ENCODE results near the gene AUTS2.

The AUTS2 gene

GRCh38 chr7:69598487-69599285, 411 bp downstream of the AUTS2 start:
- peak overlapping the region; percentile 82 for H3K4me3 ChIP-seq (ENCODE audit: low read depth, low read length)
- ChIA-PET CTCF (no interaction called here), POLR2A (no interaction called here)
- no peak for TF ChIP-seq CTCF (IDR thresholded peaks at IDR 0.05; ENCODE audit: insufficient read depth, low read length, missing control alignments)
- DNase-seq (ENCODE audit: low read depth, low spot score): no peak

- CTCF ChIA-PET: interaction anchor here (1.2 kb wide), 1 partner anchor 34 kb away, joined by 3 read pairs; no protein-coding TSS in a partner anchor
- peak overlapping the region; percentile 82 for H3K4me3 ChIP-seq (ENCODE audit: low read depth, low read length)
- no peak for DNase-seq (ENCODE audit: low read depth, low spot score)
- TF ChIP-seq CTCF (IDR thresholded peaks at IDR 0.05; ENCODE audit: insufficient read depth, low read length, missing control alignments): no peak
- POLR2A ChIA-PET: no interaction called here
These were observed 1.1 kb downstream of the AUTS2 start for GRCh38 chr7:69599286-69599954.

- POLR2A ChIA-PET: interaction anchor here (0.6 to 0.7 kb wide), 3 partner anchors 178 to 674 kb away, joined by 3 to 4 read pairs (median 4); no protein-coding TSS in a partner anchor
- DNase-seq (ENCODE audit: low read depth, low spot score): no peak
- TF ChIP-seq CTCF (IDR thresholded peaks at IDR 0.05; ENCODE audit: insufficient read depth, low read length, missing control alignments): no peak
- peak overlapping the region; percentile 82 for H3K4me3 ChIP-seq (ENCODE audit: low read depth, low read length)
- CTCF ChIA-PET: interaction anchor here (1.2 to 1.8 kb wide), 2 partner anchors 34 to 332 kb away, joined by 3 to 5 read pairs; no protein-coding TSS in a partner anchor
These were observed 1.9 kb downstream of the AUTS2 start for GRCh38 chr7:69599955-69600709.

- no peak for DNase-seq (ENCODE audit: low read depth, low spot score)
- H3K4me3 ChIP-seq (ENCODE audit: low read depth, low read length): peak overlapping the region; percentile 82
- ChIA-PET POLR2A (interaction anchor here (0.6 to 0.7 kb wide), 3 partner anchors 177 to 674 kb away, joined by 3 to 4 read pairs (median 4); no protein-coding TSS in a partner anchor), CTCF (interaction anchor here (1.2 to 1.8 kb wide), 2 partner anchors 33 to 331 kb away, joined by 3 to 5 read pairs; no protein-coding TSS in a partner anchor)
- no peak for TF ChIP-seq CTCF (IDR thresholded peaks at IDR 0.05; ENCODE audit: insufficient read depth, low read length, missing control alignments)
These were observed 2.6 kb downstream of the AUTS2 start for GRCh38 chr7:69600710-69601519.

GRCh38 chr7:69602522-69602921, 4.2 kb downstream of the AUTS2 start:
- no peak for TF ChIP-seq CTCF (IDR thresholded peaks at IDR 0.05; ENCODE audit: insufficient read depth, low read length, missing control alignments)
- ChIA-PET POLR2A (no interaction called here), CTCF (no interaction called here)
- DNase-seq (ENCODE audit: low read depth, low spot score): no peak
- H3K4me3 ChIP-seq (ENCODE audit: low read depth, low read length): no peak overlapping the region
